Embryonic facial prominence (tissue), 1 donor: Measurements from ENCODE around the gene NMRK2.
"Not testable (repeated sequence)": the region's sequence is repeated elsewhere in the genome, so short reads cannot be mapped to it uniquely, and the experiment has no call there.

Experiments used
- DNase-seq: peaks from one replicate; pipeline ENCODE4 v3.0.0-alpha.2; 2016; ENCODE audit errors: extremely low spot score

Gene NMRK2

DNA sequence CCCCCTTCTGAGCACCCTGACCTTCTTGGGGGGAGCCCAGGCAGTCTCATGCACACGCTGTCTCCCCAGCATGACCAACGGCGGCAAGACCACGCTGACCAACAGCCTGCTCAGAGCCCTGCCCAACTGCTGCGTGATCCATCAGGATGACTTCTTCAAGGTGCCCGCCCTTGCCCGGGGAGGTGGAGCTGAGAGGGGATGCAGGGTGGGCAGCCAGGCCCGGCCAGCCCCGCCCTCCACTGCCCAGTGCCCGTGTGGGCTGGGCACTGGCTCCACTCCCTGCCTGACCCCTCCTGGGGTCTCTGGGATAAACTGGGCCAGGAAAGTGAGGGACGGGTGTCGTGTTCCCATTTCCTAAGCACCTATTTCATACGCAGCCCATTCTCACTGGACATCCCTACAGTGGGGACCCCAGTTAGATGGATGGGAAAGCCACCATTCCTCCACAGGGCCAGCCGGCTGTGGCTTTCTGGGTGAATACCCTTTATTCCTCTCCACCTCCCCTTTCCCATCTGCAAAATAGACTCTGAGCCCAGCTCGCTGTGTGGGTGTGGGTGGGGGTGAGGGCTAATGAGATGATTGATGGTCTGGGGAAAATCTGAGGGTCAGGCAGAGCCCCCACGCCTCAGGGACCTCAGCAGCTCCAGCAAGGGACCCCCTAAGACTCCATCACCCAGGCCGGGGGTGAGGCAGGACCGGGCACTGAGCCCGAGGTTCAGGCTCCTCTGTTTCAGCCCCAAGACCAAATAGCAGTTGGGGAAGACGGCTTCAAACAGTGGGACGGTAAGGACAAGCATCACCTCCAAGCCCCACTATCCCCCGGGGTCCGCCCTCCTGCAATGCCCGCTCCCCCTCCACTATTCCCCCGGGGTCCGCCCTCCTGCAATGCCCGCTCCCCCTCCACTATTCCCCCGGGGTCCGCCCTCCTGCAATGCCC is 3.9 kb downstream of the NMRK2 start:
- DNase-seq = no peak

DNA sequence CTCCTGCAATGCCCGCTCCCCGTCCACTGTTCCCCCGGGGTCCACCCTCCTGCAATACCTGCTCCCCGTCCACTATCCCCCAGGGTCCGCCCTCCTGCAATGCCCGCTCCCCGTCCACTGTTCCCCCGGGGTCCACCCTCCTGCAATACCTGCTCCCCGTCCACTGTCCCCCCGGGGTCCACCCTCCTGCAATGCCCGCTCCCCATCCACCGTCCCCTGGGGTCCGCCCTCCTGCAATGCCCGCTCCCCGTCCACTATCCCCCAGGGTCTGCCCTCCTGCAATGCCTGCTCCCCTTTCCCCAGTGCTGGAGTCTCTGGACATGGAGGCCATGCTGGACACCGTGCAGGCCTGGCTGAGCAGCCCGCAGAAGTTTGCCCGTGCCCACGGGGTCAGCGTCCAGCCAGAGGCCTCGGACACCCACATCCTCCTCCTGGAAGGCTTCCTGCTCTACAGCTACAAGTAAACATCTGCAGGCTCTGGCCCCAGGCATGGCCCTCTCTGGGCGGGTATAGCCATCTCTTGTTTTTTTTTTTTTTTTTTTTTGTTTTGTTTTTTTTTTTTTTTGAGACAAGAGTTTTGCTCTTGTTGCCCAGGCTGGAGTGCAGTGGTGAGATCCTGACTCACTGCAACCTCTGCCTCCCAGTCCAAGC is 5.6 kb downstream of the NMRK2 start:
- not testable (repeated sequence) for DNase-seq

DNA sequence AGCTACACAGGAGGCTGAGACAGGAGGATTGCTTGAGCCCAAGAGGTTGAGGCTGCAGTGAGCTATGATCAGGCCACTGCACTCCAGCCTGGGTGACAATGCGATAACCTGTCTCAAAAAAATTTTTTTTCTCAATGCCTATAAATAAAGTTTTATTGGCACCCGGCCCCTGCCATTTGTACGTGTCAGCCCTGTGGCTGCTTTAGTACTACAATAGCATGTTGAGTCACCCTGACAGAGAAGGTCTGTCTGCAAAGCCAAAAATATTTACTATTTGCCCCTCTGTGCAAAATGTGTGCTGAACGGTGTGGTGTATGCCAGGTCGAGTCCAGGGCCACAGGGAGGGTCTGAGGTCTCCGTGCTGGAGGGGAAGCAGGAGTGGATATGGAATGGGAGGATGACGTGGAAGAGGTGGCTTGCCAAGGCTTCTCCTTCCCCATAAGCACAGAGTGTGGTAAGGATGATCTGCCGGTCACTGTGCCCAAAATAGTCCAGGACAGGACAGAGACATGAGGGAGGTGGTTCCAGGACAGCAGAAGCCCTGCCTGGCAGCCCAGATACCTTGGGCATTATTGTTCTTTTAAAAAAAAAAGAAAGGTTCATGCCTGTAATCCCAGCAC is 10.0 kb downstream of the NMRK2 start:
- no peak for DNase-seq

DNA sequence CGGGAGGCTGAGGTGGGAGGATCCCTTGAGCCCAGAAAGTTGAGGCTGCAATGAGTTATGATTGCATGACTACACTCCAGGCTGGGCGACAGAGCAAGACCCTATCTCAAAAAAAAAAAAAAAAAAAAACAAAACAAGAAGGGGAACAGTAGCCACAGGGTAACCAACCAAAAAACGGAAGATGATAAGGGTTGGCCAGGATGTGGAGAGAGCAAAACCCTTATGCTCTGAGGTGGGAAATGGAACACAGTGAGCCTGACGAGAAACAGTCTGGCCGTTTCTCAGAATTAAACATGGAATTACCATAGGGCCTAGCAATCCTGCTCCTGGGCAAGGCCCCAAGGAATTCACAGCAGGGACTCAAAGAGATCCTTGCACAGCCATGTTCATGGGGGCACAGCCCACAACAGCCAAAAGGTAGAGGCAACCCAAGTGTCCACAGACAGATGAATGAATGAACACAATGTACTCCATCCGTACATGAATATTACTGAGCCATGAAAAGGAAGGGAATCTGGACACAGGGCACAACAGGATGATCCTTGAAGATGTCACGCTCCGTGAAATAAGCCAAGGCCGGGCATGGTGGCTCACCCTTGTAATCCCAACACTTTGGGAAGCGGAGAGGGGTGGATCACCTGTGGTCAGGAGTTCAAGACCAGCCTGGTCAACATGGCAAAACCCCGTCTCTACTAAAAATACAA is 11.3 kb downstream of the NMRK2 start:
- DNase-seq = no peak

DNA sequence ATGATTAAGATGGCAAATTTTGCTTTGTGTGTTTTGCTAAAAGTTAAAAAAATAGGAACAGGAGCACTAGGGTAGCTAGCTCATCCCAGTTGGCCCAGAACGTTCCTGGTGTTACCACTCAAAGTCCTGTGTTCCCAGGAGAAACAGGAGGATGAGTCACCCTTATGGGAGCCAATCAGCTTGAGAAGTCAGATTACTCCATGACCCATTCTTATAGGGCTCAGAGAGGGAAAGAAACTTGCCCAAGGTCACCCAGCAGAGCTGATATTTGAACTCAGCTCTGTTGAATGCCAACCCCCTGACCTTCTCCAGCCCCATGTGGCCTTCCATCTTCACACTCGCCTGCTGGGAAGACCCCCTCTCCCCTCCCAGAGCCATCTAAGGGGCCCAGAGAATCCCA is 13.0 kb downstream of the NMRK2 start:
- DNase-seq = no peak

DNA sequence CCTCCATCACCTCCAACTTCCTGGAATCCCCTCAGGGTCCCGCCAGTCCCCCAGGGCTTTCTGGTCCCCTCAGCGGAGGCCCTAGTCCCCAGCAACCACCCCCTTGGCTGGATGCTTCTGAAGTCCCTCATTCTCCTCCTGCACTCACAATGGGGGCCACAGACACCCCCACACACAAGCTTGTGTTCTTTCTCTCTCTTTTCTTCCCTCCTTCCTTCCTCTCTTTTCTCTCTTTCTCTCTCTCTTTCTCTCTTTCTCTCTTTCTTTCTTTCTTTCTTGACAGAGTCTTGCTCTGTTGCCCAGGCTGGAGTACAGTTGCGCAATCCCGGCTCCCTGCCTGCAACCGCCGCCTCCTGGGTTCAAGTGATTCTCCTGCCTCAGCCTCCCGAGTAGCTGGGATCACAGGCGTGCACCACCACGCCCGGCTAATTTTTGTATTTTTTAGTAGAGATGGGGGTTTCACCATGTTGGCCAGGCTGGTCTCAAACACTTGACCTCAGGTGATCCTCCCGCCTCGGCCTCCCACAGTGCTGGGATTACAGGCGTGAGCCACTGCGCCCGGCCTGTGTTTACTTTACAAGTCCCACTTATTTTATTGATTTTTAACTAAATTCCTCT is 14.6 kb downstream of the NMRK2 start:
- DNase-seq = not testable (repeated sequence)

DNA sequence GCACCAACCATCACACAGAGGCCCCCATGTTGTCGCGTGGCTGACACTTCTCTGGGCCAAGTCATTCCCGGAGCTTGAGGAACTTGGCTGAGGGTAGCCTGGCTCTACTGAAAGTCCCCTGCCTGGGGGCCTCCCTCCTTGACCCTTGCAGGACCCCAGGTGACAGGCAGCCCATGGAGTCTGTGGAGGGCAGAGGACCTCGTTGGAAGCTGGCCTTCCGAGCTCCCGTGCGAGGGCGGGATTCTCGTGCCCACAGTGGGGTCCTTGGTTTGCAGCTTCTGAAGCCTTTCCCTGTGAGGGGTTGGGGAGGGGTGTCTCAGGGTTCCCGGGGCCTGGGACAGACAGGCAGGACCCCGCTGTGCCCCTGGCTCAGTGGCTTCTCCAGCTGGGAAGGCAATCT is 16.4 kb downstream of the NMRK2 start:
- DNase-seq = no peak

DNA sequence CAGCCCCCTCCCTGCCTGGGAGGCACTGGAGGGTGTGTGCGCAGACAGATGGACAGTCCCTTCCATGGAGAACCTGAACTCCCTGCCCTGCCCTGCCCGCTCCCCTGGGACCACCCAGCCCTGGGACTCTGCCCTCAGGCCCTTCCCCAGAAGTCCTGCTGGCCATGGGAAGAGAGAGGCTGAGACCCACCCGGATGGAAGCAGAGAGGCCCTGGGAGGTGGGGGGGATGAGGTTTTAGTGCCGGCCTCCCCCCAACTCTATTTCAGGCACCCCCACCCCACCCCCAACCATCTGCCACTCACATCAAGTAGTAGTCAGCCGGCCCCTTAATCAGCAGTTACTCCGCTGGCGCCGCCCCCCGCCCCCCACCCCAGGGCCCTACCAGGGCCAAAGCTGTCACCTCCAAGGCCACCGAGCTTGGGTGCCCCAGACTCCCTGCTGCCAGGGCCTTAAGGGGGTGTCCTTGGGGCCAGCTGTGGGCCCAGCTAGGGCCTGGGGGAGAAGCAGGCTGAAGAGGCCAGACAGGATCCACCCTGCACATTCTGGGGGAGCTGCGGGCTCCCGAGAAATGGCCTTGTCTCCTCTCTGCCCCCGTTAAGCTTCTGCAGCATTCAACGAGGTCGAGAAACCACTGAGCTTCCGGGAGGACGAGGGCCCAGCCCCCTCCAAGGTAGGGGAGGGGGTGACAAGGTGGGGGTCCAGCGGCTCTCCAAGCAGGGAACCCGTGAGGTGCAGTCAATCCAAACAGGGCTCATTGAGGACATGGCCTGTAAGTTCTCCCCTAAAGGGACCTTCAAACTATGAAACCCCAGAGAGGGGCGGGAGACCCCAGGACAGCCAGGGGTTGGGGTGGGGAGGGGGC is 17.4 kb downstream of the NMRK2 start:
- DNase-seq = no peak

DNA sequence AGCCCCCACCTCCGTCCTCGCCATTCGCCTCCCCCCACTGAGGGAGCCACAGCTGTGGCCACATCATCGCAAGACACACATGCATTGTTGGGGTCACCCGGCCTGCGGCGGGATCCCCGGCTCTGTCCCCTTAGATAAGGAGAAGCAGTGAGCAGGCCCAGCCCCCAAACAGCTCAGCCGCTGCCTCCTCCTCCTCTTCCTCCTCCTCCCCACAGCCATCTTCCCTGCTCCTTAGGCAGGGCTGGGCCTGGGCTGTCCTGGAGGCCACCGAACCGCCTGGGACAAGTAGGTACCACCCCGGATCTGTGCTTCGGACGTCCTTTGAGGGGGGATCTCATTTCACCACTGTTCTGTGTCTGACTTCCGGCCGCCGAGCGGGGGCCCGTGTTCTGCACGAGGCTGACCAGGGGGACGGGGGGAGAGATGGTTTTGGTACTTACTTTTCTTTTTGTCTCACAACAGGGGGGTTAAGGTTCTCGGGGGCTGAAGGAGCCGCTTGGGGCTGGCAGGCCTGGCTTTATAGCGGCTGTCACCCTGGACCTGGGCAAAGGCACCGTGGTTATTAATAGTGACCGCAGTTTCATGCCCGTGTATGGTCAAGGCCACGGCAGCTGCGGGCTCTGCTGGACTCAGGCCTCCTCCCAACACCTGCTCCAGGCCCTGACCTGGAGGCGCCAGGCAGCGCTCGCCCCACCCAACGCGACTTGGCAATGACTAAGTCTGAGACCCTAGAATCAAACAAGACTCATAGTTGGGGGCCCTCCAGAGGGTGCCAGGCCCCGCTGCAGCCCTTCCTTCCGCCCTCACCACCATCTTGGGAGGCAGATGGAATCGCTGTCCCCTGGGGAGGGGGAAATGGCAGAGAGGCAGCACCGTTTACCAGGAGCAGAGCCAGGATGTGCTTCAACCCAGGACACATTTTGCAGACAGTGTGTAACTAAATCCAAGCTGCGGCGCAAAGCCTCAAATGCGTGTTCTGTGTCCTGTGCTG is 18.3 kb downstream of the NMRK2 start:
- no peak for DNase-seq

DNA sequence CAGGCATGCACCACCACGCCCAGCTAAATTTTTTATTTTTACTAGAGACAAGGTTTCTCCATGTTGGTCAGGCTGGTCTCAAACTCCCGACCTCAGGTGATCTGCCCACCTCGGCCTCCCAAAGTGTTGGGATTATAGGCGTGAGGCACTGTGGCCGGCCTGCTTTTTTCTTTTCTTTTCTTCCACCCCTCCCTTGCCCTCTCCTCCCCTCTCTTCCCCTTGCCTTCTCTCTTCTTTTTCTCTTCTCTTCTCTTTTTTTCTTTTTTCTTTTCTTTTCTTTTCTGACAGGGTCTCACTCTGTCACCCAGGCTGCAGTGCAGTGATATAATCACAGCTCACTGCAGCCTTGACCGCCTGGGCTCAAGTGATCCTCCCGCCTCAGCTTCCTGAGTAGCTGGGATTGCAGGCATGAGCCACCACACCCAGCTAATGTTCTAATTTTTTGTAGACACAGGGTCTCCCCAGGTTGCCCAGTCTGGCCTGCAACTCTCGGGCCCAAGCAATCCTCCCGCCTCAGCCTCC is 19.9 kb downstream of the NMRK2 start:
- not testable (repeated sequence) for DNase-seq

DNA sequence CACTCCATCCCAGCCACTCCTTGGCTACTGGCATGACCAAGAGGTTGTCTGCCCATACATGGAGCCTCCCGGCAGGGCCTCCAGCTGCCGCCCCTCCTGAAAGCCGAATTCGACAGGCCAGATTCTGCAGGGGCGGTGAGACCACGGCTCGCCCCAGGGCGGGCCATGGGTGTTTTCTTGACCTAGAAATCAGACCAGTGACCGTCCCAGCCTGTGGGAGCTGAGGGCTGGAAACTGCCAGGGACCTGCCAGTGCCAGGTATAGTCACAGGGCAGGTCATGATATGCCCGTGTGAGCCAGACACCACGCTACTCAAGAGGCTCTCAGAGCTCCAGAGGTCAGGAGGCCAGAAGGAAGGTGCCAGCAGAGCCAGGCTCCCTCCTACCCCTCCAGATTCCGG is 21.2 kb downstream of the NMRK2 start:
- DNase-seq = no peak

DNA sequence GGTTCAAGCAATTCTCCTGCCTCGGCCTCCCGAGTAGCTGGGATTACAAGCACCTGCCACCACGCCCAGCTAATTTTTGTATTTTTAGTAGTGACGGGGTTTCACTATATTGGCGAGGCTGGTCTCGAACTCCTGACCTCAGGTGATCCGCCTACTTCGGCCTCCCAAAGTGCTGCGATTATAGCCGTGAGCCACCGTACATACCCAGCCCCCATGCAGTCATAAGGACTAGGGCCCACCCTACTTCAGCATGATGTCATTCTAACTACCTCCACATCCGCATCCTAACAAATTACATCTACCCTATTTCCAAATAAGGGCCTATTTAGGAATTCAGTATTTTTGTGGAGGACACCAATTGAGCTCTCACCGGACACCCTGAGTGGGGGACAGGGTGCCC is 22.4 kb downstream of the NMRK2 start:
- not testable (repeated sequence) for DNase-seq

DNA sequence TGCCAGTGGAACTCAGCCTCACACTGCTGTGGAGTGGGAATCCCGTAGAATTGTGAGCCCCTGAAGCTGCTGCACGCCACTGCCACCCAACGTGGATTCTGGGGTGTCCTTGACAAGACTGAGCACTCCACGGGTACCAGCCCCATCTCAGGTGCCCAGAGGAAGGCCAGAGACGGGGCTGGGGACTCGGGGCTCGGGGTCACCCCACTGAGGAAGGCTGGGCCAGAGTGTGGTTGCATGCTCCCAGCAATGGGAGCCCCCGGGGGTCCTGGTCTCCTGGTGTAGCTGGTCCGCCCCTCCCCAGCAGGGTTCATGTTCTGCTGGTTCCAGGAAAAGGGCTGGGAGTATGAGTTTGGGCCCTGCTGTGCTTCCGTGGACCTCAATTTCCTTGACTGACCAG is 22.8 kb downstream of the NMRK2 start:
- no peak for DNase-seq

DNA sequence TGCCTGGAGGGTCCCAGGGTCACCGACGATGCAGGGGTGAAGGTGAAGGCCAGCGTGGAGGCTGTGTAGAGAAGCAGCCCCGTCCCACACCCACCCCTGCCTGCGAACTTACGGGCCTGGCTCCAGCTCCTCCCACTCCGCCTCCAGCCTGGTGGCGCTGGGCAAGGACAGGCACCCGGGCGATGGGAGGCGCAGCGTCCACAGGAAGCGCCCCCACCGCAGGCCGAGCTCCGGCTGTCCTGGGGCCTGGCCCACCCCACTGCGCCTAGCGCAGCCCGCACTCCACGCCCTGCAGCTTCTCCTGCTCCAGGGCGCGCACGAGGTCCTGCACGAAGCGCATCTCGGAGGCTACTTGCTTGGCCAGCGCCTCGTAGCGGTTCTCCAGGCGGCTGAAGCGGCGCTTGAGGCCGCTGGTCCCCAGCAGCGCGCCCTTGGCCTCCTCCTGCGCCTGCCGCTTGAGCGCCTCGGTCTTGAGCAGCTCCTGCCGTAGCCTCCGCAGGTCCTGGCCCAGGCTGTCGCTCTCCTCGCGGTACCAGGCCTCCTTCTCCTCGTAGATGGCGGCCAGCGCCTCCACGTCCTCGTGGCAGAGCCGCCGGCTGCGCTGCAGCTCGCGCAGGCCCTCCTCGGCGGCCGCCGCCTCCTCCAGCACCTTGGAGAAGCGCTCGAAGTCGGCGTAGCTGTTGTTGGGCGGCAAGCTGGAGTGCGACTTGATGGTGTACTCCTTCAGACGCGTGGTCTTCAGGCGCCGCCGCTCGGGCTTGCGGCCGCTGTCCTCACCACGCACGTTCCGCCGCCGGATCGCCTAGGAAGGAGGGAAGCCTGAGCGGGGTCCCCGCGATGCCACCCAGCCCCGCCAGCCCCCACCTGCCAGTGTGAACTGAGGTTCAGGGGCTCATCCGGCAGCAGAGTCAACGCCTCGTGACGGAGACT is 26.2 kb downstream of the NMRK2 start:
- DNase-seq = no peak

DNA sequence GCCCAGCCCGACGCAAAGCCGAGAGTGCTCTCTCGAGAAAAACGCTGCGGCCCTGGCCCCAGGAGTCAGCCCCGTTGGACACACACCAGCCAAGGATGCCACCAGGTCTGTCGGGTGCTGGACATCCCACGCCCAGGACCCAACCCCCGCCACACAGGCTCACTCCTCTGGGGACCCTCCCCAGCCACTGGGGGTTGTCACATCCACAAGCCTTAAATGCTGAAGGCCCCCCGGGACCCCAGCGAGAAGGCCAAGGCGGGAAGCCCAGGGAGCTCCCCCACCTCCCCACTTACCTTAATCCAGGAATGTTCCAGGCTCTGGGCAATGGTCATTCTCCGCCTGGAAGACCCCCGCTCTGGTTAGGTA is 26.9 kb downstream of the NMRK2 start:
- no peak for DNase-seq

DNA sequence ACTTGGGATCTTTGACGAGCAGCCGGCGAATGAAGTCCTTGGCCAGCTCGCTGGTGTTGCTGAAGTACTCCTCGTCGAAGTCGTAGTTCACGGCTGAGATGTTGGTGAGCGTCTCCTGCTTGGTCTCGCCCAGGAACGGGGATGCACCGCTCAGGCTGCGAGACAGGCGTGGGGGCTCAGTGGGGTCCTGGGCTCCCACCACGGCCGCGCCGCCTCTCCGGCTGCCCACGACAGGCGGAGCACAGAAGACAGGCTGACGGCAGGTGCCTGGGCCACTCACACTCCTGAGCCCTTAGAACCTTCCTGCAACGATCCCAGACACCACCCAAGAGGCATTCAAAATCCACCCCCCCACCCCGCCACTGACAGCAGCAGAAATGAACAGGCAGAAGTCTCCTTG is 28.1 kb downstream of the NMRK2 start:
- DNase-seq = no peak

DNA sequence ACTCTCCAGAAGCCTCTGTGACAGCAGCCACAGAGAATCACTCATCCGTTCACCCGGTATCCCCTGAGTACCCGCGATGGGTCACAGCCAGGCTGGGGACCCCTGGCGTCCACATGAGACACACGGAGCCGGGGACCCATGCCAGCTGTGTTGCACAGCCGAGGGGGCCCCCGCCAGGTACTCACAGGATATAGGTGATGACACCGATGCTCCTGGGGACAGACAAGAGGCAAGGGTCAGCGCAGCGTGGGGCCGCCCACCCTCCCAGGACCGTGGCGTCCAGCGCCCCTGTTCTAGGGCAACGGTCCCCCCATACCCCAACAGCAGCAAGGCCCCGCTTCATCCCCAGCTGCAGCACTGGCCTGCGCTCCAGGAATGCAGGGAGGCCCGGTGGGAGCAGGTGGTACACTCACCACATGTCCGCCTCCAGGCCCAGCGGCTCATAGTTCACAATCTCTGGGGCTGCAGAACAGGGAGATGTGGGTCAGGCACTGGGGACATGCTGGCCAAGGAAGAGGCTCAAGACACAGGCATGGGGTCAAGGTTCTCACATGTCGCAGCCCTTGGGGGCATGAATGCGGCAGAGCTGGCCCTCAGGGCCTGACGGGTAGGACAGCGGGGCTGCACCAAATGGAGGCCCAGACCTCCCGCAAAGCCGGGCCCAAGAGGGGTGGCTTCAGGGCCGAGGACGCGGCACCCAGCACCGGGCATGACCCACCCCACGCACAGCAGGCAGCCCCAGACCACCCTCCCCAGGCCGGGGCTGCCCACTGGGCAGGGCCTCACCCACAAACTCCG is 30.8 kb downstream of the NMRK2 start:
- DNase-seq = no peak
